Activated B cell treated with CpG ODN at 0.5 μM for 24 hours (primary cell): Measurements from ENCODE around the gene KDM4B. TPM values are rescaled to one million over a fixed set of nuclear protein-coding genes. Genes with fewer than 3 reads are reported as not detected.

Experiments used
- ATAC-seq: fragments of 200-7000 bp; cut with Tn5 transposase; one replicate; pipeline ENCODE4 v1.10.0; 2021; ENCODE audit warnings: low read depth, mild to moderate bottlenecking, moderate library complexity
- CTCF ChIA-PET: fragments of 350-600 bp; sonication (Branson Sonifier 250); formaldehyde crosslinking; loops from one replicate; lab custom pipeline; 2021; ENCODE audit warnings: antibody characterized with exemption; lab: Charles Lee
- POLR2A ChIA-PET: fragments of 350-600 bp; sonication (Branson Sonifier 250); formaldehyde crosslinking; loops from one replicate; lab custom pipeline; 2021; ENCODE audit warnings: antibody characterized with exemption; lab: Charles Lee
- DNase-seq: peaks from one replicate; pipeline ENCODE4 v3.0.0; 2022
- H3K27ac Mint-ChIP-seq: one replicate; pipeline ENCODE4 v1.8.0; 2020; ENCODE audit warnings: mixed read lengths
- H3K27me3 Mint-ChIP-seq: one replicate; pipeline ENCODE4 v1.8.0; 2021; ENCODE audit warnings: mixed read lengths
- H3K36me3 Mint-ChIP-seq: one replicate; pipeline ENCODE4 v1.8.0; 2021; ENCODE audit warnings: low read depth, mixed read lengths
- H3K4me1 Mint-ChIP-seq: one replicate; pipeline ENCODE4 v1.8.0; 2021; ENCODE audit warnings: mixed read lengths
- H3K4me3 Mint-ChIP-seq: one replicate; pipeline ENCODE4 v1.8.0; 2020; ENCODE audit warnings: mild to moderate bottlenecking, mixed read lengths
- H3K9me3 Mint-ChIP-seq: one replicate; pipeline ENCODE4 v1.8.0; 2020; ENCODE audit warnings: mixed read lengths
- CTCF ChIP-seq: fragments of 200-600 bp; IDR thresholded peaks from one replicate; pipeline ENCODE4 v1.8.0; 2022; ENCODE audit warnings: antibody characterized with exemption, mild to moderate bottlenecking
- intact Hi-C: fragments of 100-400 bp; cut with micrococcal nuclease; formaldehyde crosslinking; loops from one replicate; pipeline ENCODE4 v1.15.1; 2024
- total RNA-seq: library from RNA; stranded (reverse); gene quantifications from 2 replicates; pipeline ENCODE4 v1.2.3, GENCODE V29; 2022

KDM4B gene
- total RNA-seq, 1 donor from 2014 or later, result 88.9 TPM

- intact Hi-C loops, result loop anchor here (2.0 kb wide), 1 partner anchor 79 kb away; no protein-coding TSS in a partner anchor
- TF ChIP-seq CTCF, result no peak
- no peaks in the 10 kb centered on the region for H3K9me3 Mint-ChIP-seq
- ChIA-PET POLR2A (interaction anchor here (0.6 to 3.1 kb wide), 2 partner anchors 80 to 428 kb away, joined by 5 to 21 read pairs; no protein-coding TSS in a partner anchor), CTCF (interaction anchor here (1.2 to 2.8 kb wide), 3 partner anchors 103 to 109 kb away, joined by 3 to 12 read pairs (median 4); no protein-coding TSS in a partner anchor)
- no peak overlapping the region for H3K27ac Mint-ChIP-seq
- peaks cover 22% of the 10 kb centered on the region for H3K36me3 Mint-ChIP-seq
- ATAC-seq, result no peak
- no peak for DNase-seq
- no peak overlapping the region for H3K4me3 Mint-ChIP-seq
- no peaks in the 10 kb centered on the region for H3K27me3 Mint-ChIP-seq
- H3K4me1 Mint-ChIP-seq, result peaks cover 26% of the 10 kb centered on the region
Measured at GRCh38 chr19:5051619-5052018, 82.7 kb downstream of the KDM4B start.

GRCh38 chr19:5052515-5052914 is 83.6 kb downstream of the KDM4B start:
- intact Hi-C loops, result loop anchor here (2.0 kb wide), 1 partner anchor 78 kb away; no protein-coding TSS in a partner anchor
- Mint-ChIP-seq H3K36me3 (peaks cover 26% of the 10 kb centered on the region), H3K27ac (no peak overlapping the region), H3K9me3 (no peaks in the 10 kb centered on the region), H3K4me3 (no peak overlapping the region), H3K4me1 (peaks cover 26% of the 10 kb centered on the region), H3K27me3 (no peaks in the 10 kb centered on the region)
- CTCF ChIA-PET, result interaction anchor here (0.7 to 2.8 kb wide), 8 partner anchors 22 to 117 kb away, joined by 3 to 12 read pairs (median 4); no protein-coding TSS in a partner anchor
- no peak for DNase-seq
- POLR2A ChIA-PET, result interaction anchor here (1.2 to 3.1 kb wide), 2 partner anchors 75 to 79 kb away, joined by 6 to 21 read pairs; no protein-coding TSS in a partner anchor
- ATAC-seq, result no peak
- no peak for TF ChIP-seq CTCF

GRCh38 chr19:5052945-5053485 is 84.1 kb downstream of the KDM4B start:
- no peaks in the 10 kb centered on the region for H3K27me3 Mint-ChIP-seq
- POLR2A ChIA-PET, result interaction anchor here (0.6 to 3.1 kb wide), 3 partner anchors 74 to 262 kb away, joined by 6 to 21 read pairs (median 6); partner anchors contain the start of gene FEM1A
- H3K27ac Mint-ChIP-seq, result no peak overlapping the region
- intact Hi-C loops, result loop anchor here (2.0 kb wide), 1 partner anchor 78 kb away; no protein-coding TSS in a partner anchor
- no peaks in the 10 kb centered on the region for H3K9me3 Mint-ChIP-seq
- DNase-seq (no peak), ATAC-seq (no peak)
- no peak overlapping the region for H3K4me3 Mint-ChIP-seq
- TF ChIP-seq CTCF, result no peak
- peaks cover 26% of the 10 kb centered on the region for H3K4me1 Mint-ChIP-seq
- CTCF ChIA-PET, result interaction anchor here (0.7 to 2.8 kb wide), 7 partner anchors 22 to 117 kb away, joined by 3 to 12 read pairs (median 5); no protein-coding TSS in a partner anchor
- peaks cover 31% of the 10 kb centered on the region for H3K36me3 Mint-ChIP-seq

GRCh38 chr19:5053661-5054060 is 84.7 kb downstream of the KDM4B start:
- H3K4me3 Mint-ChIP-seq, result no peak overlapping the region
- H3K4me1 Mint-ChIP-seq, result peaks cover 22% of the 10 kb centered on the region
- ChIA-PET POLR2A (interaction anchor here (1.2 to 3.1 kb wide), 2 partner anchors 74 to 78 kb away, joined by 6 to 21 read pairs; no protein-coding TSS in a partner anchor), CTCF (interaction anchor here (1.3 to 2.8 kb wide), 5 partner anchors 73 to 116 kb away, joined by 4 to 12 read pairs (median 6); no protein-coding TSS in a partner anchor)
- ATAC-seq, result peak; percentile 12
- H3K9me3 Mint-ChIP-seq, result no peaks in the 10 kb centered on the region
- no peak for DNase-seq
- peaks cover 32% of the 10 kb centered on the region for H3K36me3 Mint-ChIP-seq
- no peaks in the 10 kb centered on the region for H3K27me3 Mint-ChIP-seq
- no peak overlapping the region for H3K27ac Mint-ChIP-seq
- TF ChIP-seq CTCF, result no peak
- intact Hi-C loops, result loop anchor here (2.0 kb wide), 1 partner anchor 77 kb away; no protein-coding TSS in a partner anchor
